ENCODE data around the gene MEIKIN. TPM values are rescaled to one million over a fixed set of nuclear protein-coding genes. Genes with fewer than 3 reads are reported as not detected.

The MEIKIN gene
- total and polyA plus RNA-seq, 2 of the 8 experiments (the other 6 are each of a cell fraction or from before 2014, with no cell fraction given), result not detected

GRCh38 chr5:131773805-131774204, 171.7 kb downstream of the MEIKIN start:
- Histone ChIP-seq H4K91ac (replicated peaks; ENCODE audit: insufficient read length, low read length) (no peak overlapping the region), H3K14ac (ENCODE audit: insufficient read length) (no peak overlapping the region), H3K9ac (replicated peaks in 1 of 4; ENCODE audit: extremely low read depth in 1 of 4, low read depth in 3 of 4, low read length in 3 of 4) (no peak overlapping the region), H2AK5ac (ENCODE audit: low read depth, low read length) (no peak overlapping the region), H3K4me3 (ENCODE audit: extremely low read depth in 1 of 4, insufficient read depth in 2 of 4, low read depth in 3 of 4, low read length in 4 of 4) (no peak overlapping the region), H2BK15ac (ENCODE audit: low read length) (no peak overlapping the region), H3K9me3 (ENCODE audit: insufficient read depth in 2 of 2, low read depth in 1 of 2, low read length in 1 of 2) (no peaks in the 10 kb centered on the region), H2BK20ac (ENCODE audit: low read length) (no peak overlapping the region), H2AFZ (ENCODE audit: low read length) (no peak overlapping the region), H4K8ac (ENCODE audit: extremely low read depth, insufficient read depth, low read length) (no peak overlapping the region), H3K18ac (ENCODE audit: extremely low read depth, low read length) (no peak overlapping the region), H2BK5ac (ENCODE audit: low read depth, low read length) (no peak overlapping the region), H4K20me1 (replicated peaks in 1 of 2; ENCODE audit: control insufficient read depth in 1 of 2, insufficient read depth in 2 of 2, low read length in 2 of 2) (peaks cover 4 to 8% of the 10 kb centered on the region in 2 experiments), H3K79me1 (ENCODE audit: low read depth, low read length) (no peaks in the 10 kb centered on the region; the same call in none of the 2 replicates), H3K23me2 (ENCODE audit: low read depth, low read length) (no peaks in the 10 kb centered on the region), H2BK120ac (replicated peaks; ENCODE audit: low read depth, low read length) (no peak overlapping the region), H3K4me2 (ENCODE audit: insufficient read depth in 1 of 2, low read depth in 2 of 2, low read length in 2 of 2) (no peak overlapping the region), H3K79me2 (ENCODE audit: control insufficient read depth in 1 of 2, insufficient read depth in 2 of 2, low read length in 2 of 2) (peaks cover 0 to 83% of the 10 kb centered on the region in 2 experiments; a peak in 2 of 4 replicates), H4K5ac (ENCODE audit: insufficient read length, low read depth, low read length) (no peak overlapping the region), H3K23ac (ENCODE audit: insufficient read length) (no peak overlapping the region), H3K56ac (replicated peaks; ENCODE audit: insufficient read length, low read depth, low read length) (no peak overlapping the region), H3K27me3 (replicated peaks in 1 of 4; ENCODE audit: control insufficient read depth in 3 of 4, extremely low read depth in 1 of 4, insufficient read depth in 3 of 4, low read length in 3 of 4) (no peaks in the 10 kb centered on the region), H3K4ac (replicated peaks; ENCODE audit: insufficient read length, low read depth, low read length) (no peak overlapping the region), H3K27ac (ENCODE audit: low read depth, low read length) (no peak overlapping the region), H2BK12ac (ENCODE audit: low read depth, low read length) (no peak overlapping the region), H3K36me3 (ENCODE audit: control insufficient read depth in 2 of 4, insufficient read depth in 4 of 4, low read length in 3 of 4) (no peaks in the 10 kb centered on the region), H3K4me1 (replicated peaks in 1 of 4; ENCODE audit: control insufficient read depth in 3 of 4, insufficient read depth in 4 of 4, low read length in 3 of 4) (no peaks in the 10 kb centered on the region)
- ChIA-PET CTCF (ENCODE audit: partially characterized antibody) (no interaction called here), POLR2A (ENCODE audit: partially characterized antibody) (no interaction called here)
- DNase-seq (ENCODE audit: low read depth in 1 of 2, low spot score in 2 of 2) (no peak), FAIRE-seq (no peak)
- WGBS, 2 experiments (ENCODE audit: extremely low coverage in 1 of 2, insufficient coverage in 1 of 2, insufficient read length in 1 of 2, insufficient replicate concordance in 2 of 2, low coverage in 1 of 2, low lambda C conversion rate in 2 of 2, missing lambda C conversion rate in 1 of 2), result 89% methylated on average over 2 of the region's 2 CpGs; no CpG with 5 or more reads in 1 of the 2 experiments
- no peak for TF ChIP-seq SAP30 (IDR thresholded peaks at IDR 0.05; ENCODE audit: insufficient read depth, insufficient replicate concordance, low read length)
- TF ChIP-seq FOSL1 (IDR thresholded peaks at IDR 0.05; ENCODE audit: insufficient read depth, low read depth, low read length), result no peak
- TF ChIP-seq TCF12 (IDR thresholded peaks at IDR 0.05; ENCODE audit: low read depth, low read length), result no peak
- TF ChIP-seq, protein P1, sequence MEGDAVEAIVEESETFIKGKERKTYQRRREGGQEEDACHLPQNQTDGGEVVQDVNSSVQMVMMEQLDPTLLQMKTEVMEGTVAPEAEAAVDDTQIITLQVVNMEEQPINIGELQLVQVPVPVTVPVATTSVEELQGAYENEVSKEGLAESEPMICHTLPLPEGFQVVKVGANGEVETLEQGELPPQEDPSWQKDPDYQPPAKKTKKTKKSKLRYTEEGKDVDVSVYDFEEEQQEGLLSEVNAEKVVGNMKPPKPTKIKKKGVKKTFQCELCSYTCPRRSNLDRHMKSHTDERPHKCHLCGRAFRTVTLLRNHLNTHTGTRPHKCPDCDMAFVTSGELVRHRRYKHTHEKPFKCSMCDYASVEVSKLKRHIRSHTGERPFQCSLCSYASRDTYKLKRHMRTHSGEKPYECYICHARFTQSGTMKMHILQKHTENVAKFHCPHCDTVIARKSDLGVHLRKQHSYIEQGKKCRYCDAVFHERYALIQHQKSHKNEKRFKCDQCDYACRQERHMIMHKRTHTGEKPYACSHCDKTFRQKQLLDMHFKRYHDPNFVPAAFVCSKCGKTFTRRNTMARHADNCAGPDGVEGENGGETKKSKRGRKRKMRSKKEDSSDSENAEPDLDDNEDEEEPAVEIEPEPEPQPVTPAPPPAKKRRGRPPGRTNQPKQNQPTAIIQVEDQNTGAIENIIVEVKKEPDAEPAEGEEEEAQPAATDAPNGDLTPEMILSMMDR (IDR thresholded peaks at IDR 0.05; ENCODE audit: control extremely low read depth in 1 of 3, insufficient read depth in 1 of 3, low read depth in 1 of 3, low read length in 3 of 3), result no peak
- no peak for TF ChIP-seq EGR1 (IDR thresholded peaks at IDR 0.05; ENCODE audit: borderline replicate concordance, low read depth, low read length)
- TF ChIP-seq CBX5 (IDR thresholded peaks at IDR 0.05; ENCODE audit: low read depth, low read length), result no peak
- no peak for TF ChIP-seq SIRT6 (IDR thresholded peaks at IDR 0.05; ENCODE audit: low read length)
- TF ChIP-seq SUZ12 (IDR thresholded peaks at IDR 0.05; ENCODE audit: low read length), result no peak
- TF ChIP-seq YY1 (IDR thresholded peaks at IDR 0.05; ENCODE audit: low read depth, low read length), result no peak
- no peak for TF ChIP-seq KDM1A (IDR thresholded peaks at IDR 0.05; ENCODE audit: borderline replicate concordance, low read length)
- no peak for TF ChIP-seq SP2 (IDR thresholded peaks at IDR 0.05; ENCODE audit: low read length)
